GM12865 (cell line): ENCODE results near the gene EEF1AKMT2.

Source experiments
- DNase-seq: peaks from one replicate; pipeline ENCODE4 v3.0.0; 2010; ENCODE audit warnings: low read depth
- H3K4me3 ChIP-seq: 2 replicates; pipeline ENCODE4 v1.5.1; 2011; ENCODE audit warnings: mild to moderate bottlenecking, low read depth, low read length, control low read depth
- TF ChIP-seq, protein P1 (sequence below): IDR thresholded peaks from 2 replicates; pipeline ENCODE4 v1.5.1; 2011; ENCODE audit warnings: low read length, control low read depth, low read depth, inconsistent platforms; ENCODE audit not compliant: insufficient read depth; ENCODE audit errors: missing control alignments

EEF1AKMT2 gene

DNA sequence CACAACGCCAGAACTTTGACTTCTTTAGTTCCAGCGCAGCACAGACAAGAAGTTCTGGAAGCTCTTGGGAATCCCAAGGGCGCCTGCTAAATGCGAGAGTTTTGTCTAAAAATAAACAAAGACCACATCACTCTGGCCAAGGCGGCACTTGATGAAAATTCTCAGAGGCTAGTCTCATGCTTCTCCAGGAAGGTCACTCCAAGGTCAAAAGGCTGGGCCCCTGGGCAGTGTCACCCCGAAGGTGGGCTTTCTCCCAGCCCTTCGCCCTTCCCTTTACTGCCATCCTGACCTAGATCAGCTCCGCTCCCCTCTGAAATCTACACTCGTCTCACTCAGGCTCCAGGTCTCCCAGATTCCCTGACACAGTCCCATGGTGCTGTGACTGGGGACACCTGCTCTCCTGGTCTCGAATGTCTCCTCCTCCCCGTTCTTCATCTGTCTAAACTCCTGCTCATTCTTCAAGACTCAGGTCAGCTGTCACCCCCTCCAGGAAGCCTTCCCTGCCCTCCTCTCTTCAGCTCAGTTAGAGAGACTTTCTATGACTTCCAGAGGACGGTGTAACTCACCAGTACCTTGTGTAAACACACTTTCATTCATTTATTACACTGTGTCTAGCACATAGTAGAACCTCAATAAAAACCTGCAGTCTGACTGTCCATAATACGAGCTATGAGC is 58.0 kb downstream of the EEF1AKMT2 start:
- TF ChIP-seq, protein P1, sequence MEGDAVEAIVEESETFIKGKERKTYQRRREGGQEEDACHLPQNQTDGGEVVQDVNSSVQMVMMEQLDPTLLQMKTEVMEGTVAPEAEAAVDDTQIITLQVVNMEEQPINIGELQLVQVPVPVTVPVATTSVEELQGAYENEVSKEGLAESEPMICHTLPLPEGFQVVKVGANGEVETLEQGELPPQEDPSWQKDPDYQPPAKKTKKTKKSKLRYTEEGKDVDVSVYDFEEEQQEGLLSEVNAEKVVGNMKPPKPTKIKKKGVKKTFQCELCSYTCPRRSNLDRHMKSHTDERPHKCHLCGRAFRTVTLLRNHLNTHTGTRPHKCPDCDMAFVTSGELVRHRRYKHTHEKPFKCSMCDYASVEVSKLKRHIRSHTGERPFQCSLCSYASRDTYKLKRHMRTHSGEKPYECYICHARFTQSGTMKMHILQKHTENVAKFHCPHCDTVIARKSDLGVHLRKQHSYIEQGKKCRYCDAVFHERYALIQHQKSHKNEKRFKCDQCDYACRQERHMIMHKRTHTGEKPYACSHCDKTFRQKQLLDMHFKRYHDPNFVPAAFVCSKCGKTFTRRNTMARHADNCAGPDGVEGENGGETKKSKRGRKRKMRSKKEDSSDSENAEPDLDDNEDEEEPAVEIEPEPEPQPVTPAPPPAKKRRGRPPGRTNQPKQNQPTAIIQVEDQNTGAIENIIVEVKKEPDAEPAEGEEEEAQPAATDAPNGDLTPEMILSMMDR: no peak
- H3K4me3 ChIP-seq: peak overlapping the region; percentile 60
- DNase-seq: no peak

DNA sequence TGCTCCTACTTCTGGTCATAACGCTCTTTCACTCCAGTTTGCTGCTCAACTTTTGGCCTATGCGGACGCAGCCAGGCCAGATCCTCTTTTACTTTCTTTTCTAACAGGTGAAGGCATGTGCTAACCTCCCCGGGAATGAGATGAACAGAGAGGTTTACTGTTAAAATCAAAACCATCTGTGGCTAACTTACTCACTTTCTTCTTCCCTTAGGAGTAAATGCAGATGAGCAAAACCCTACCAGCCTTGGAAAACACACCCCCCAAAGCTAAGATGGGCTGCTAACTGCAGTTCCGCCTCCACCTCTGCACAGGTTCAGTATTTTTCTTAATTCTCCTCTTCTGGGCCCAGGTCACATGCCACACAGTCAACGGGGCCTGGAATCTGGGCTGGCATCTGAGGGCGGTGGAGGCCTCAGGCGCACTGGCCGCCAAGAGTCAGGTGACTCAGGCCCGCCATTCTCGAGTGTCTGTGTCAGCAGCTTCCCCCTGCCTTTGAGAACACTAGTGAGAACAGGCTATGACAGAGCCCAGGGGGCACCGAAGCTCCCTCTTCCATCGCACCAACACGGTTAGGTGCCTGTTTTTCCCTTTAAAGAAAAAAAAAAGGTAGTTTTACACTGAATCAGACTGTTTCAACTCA is 58.6 kb downstream of the EEF1AKMT2 start:
- TF ChIP-seq, protein P1: no peak
- DNase-seq: peak; percentile 87
- peak overlapping the region; percentile 60 for H3K4me3 ChIP-seq

DNA sequence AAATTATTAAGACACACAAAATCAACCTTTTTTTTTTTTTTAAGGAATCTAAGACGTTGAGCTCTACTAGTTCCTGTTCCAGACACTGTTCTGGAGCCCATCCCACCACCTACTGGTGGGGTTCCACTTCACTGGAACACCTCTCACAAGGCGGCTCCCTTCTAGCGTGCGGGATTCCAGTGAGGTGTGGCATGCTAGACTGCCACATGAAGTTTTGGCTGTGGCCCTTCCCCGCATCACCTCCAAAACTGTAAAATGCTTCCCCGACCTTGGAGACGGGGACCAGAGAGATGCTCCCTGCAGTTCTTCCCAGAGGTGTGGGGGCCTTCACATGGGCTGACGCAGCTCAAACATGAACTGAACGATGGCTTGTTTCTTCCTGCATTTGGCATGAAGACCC is 60.1 kb downstream of the EEF1AKMT2 start:
- H3K4me3 ChIP-seq: no peak overlapping the region
- TF ChIP-seq, protein P1: no peak
- no peak for DNase-seq

DNA sequence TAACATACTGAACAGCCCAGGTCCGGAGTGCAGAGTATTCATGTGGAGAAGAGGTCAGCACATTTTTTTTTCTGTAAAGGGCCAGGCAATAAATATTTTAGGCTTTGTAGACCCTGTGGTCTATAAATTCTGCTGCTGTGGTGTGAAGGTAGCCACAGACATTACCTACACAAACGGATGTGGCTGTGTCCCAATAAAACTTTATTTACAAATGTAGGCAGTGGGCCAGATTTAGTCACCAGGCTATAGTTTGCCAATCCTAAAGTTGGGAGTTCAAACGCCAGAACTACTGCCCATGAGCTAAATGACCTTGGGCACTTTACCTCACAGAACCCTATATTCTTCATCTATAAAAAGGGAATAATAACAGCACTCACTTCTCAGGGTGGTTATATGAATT is 60.9 kb downstream of the EEF1AKMT2 start:
- DNase-seq: no peak

DNA sequence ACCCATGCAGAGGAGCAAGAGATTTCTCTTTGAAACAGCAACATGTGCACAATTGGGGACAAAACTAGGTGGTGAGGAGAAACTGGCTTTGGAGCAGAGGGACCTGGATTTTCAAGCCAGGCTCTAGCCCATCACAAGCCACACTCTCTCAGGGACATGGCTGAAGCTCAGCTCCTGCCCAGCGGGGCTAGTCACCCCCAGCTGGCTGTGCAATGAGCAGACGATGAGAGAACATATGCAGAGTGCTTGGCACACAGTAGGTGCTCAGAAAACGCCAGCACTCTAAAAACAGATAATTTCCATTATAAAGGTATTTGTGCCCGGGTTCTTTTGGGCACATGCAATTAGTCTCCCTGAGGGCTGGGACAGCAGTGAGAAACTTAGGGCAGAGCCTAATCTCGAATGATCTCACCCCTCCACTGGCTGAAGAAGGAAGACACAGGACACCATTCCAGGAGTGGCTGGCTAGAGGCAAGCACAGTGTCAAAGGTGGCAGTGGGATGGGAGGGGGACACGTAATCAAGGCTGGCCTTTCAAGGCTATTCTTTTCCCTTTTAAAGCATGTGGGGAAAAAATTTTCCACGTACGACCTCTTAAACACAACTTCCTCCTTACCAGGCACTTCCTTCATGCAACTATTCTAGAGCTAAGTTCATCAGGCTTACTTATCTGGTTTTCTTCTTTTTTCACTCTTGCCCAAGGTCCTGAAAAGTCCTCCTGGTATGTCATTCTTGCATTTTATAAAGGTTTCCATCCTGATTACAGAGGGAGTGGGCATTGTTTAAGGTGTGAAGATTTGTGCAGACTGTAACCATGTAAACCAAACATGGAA is 62.6 kb downstream of the EEF1AKMT2 start:
- H3K4me3 ChIP-seq: no peak overlapping the region
- TF ChIP-seq, protein P1: no peak
- DNase-seq: no peak

More for the DNA sequence above, 60.9 kb downstream of the EEF1AKMT2 start:
- TF ChIP-seq, protein P1: no peak
- no peak overlapping the region for H3K4me3 ChIP-seq

DNA sequence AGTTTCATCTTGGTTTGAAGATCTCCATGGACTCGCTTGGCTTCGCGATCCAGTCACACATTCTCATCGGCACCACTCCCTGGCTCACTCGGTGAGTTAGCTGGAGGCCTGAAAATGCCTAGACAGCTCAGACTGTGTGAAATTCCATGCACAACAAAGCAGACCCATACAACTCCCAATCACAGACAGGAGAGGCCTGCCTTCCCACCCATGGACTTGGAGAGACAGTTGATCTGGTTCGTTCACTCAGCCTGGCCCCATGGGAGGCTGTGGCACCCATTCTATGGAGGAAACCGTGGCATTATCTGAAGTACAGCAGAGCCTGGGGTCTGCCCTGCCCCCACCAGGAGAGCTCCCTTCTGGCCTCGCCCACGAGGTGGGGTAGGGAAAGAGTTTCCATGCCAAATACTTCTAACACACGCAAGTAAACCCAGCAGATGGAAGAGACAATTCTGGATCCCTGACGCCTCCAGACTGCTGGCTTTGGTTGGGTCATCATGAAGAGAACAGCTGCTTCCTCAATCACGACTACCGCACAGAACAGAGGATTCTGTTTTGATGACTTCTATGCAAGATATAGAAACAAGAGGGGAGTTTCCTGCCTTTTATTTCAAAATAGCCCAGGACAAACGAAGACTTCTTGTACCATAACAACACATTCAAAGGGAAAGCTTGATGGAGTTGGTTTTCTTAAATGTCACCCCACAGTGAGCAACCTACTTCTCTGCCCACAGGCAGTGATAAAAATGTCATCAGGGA is 63.4 kb downstream of the EEF1AKMT2 start:
- peak; percentile 61 for DNase-seq
- no peak overlapping the region for H3K4me3 ChIP-seq
- TF ChIP-seq, protein P1: no peak
